Heart right ventricle (tissue), 16 donors: ENCODE measurements around the gene TLE2. TPM values are rescaled to one million over a fixed set of nuclear protein-coding genes. Genes with fewer than 3 reads are reported as not detected.

Experiments used
- ATAC-seq, 8 donors: fragments of 200-7000 bp; cut with Tn5 transposase; one replicate each; pipeline ENCODE4 v1.9.1; 2020; ENCODE audit warnings: mild to moderate bottlenecking in 8 of 8, moderate library complexity in 8 of 8, moderate number of reproducible peaks in 1 of 8
- DNase-seq, 2 donors: peaks; one replicate each; pipeline ENCODE4 v3.0.0-alpha.2; 2020
- H3K27ac ChIP-seq, 10 donors: fragments of 200-600 bp; sonication (generic) in 2 of 10; one replicate each; pipeline versions ENCODE4 v1.5.0 to v1.8.0; 2020 to 2022; ENCODE audit warnings: mild to moderate bottlenecking in 3 of 10
- H3K27me3 ChIP-seq, 7 donors: fragments of 200-600 bp; one replicate each; pipeline ENCODE4 v1.8.0; 2021 to 2022; ENCODE audit warnings: mild to moderate bottlenecking in 2 of 7
- H3K36me3 ChIP-seq, 9 donors: fragments of 200-600 bp; sonication (generic) in 1 of 9; one replicate each; pipeline versions ENCODE4 v1.5.0 to v1.8.0; 2020 to 2022; ENCODE audit warnings: mild to moderate bottlenecking in 2 of 9
- H3K4me1 ChIP-seq, 9 donors: fragments of 200-600 bp; sonication (generic) in 1 of 9; one replicate each; pipeline versions ENCODE4 v1.5.0 to v1.8.0; 2020 to 2022; ENCODE audit warnings: mild to moderate bottlenecking in 4 of 9
- H3K4me3 ChIP-seq, 10 donors: fragments of 200-600 bp; sonication (generic) in 2 of 10; one replicate each; pipeline versions ENCODE4 v1.5.0 to v1.8.0; 2020 to 2022; ENCODE audit warnings: mild to moderate bottlenecking in 7 of 10, moderate library complexity in 2 of 10
- H3K9me3 ChIP-seq, 11 donors: fragments of 200-600 bp in 10 of 11; sonication (generic) in 2 of 11; one replicate each; pipeline versions ENCODE4 v1.5.0 to v1.8.0; 2013 to 2022; ENCODE audit warnings: mild to moderate bottlenecking in 2 of 11, control low read depth in 1 of 11, moderate library complexity in 1 of 11
- CTCF ChIP-seq, 9 donors: fragments of 200-600 bp; sonication (generic) in 2 of 9; IDR thresholded peaks; one replicate each; pipeline versions ENCODE4 v1.5.0 to v1.8.0; 2021 to 2022; ENCODE audit warnings: antibody characterized with exemption in 9 of 9, mild to moderate bottlenecking in 5 of 9, moderate library complexity in 1 of 9
- WGBS, 2 donors: extraction: QIAGEN DNeasy Blood & Tissue Kit; methylation state at CpG; one replicate each; pipeline ENCODE4 v1.1.7; 2013; ENCODE audit warnings: inconsistent platforms in 1 of 2; 5-methylcytosine and 5-hydroxymethylcytosine counted together
- intact Hi-C, 10 donors: fragments of 100-400 bp; cut with DNase I; formaldehyde crosslinking; loops; one replicate each; pipeline versions ENCODE4 v1.11.1 to v1.14.2; 2022
- polyA plus RNA-seq, 2 donors: library from polyadenylated mRNA; stranded (reverse); fragments of 200-250 nt; gene quantifications; one replicate each; pipeline ENCODE4 v1.2.3, GENCODE V29; 2013
- total RNA-seq, 10 donors: library from RNA; stranded (reverse); fragmentation: NEBNext Ultra II Directional in 3 of 10; extraction: Animal tissue kit (Norgen Biotek cat#: 25700) in 3 of 10; gene quantifications; one replicate each; pipeline versions ENCODE4 v1.2.1 to v1.2.4, GENCODE V29; 2021 to 2023
- donor health status: Arrhythmogenic right ventricular cardiomyopathy.
- donor health status: ischemic (EF 13 %, LVEDD 7.1; RV severe dilation, severe dysfunction).
- donor health status: healthy with polysubstance abuse.
- donor health status: DM: no; HTN: yes; CAD: no.
- donor health status: DM: no; HTN: no; CAD: no.
- donor health status: ischemic (EF 25% LVEDD 6.9; RV normal size, moderate dysfunction).
- donor health status: ischemic (EF 25% LVEDD 5.7; RV mildly dilated, moderate dysfunction).
- donor health status: healthy.
- donor health status: DM: yes; HTN: yes; CAD: no.
- donor health status: Ischemic cardiomyopathy.
- donor health status: ischemic (EF 35%, LVEDD 5.7; RV mildly dilated, moderate dysfunction).
- donor health status: nonischemic (EF 11% LVEDD 7.7; RV severe dilation, severe dysfunction).
- donor health status: DM: yes; HTN: yes; CAD: no.
- donor health status: PGD.
- donor health status: ischemic (EF 29% LVEDD 5.4; RV normal size, mild dysfunction).
- donor health status: nonischemic (EF 23%, LVEDD 6.1; RV moderate dilation, normal function).

TLE2 gene
- total and polyA plus RNA-seq, 12 donors: 28.2 to 64.5 (median 39.9) TPM

GRCh38 chr19:3035542-3036118 is 6.5 kb upstream of the TLE2 start:
- TF ChIP-seq CTCF (IDR thresholded peaks at IDR 0.05): peak in 1 of 9 donors; percentile 9
- DNase-seq (peak; percentile 97 to 100), ATAC-seq (peak; percentile 93 to 98 (median 96))
- H3K4me1 ChIP-seq: peaks cover 12 to 26% (median 21%) of the 10 kb centered on the region in 9 donors
- intact Hi-C loops: loop anchor here in 8 of 10 donors (1.0 to 10.0 kb wide), 10 partner anchors 21 to 83 kb away; partner anchors contain the start of genes TLE6 (in 3 of the 8), GNA11 (in 1 of the 8) and TLE5 (in 1 of the 8)
- H3K27ac ChIP-seq: peak overlapping the region; percentile 83 to 97 (median 92)
- peak overlapping the region; percentile 47 to 66 (median 62) for H3K4me3 ChIP-seq
- peaks cover 0 to 3% (median 0%) of the 10 kb centered on the region in 7 donors for H3K27me3 ChIP-seq
- 0% methylated on average over 29 of the region's 29 CpGs for WGBS, 2 donors
- H3K9me3 ChIP-seq: no peaks in the 10 kb centered on the region
- H3K36me3 ChIP-seq: no peaks in the 10 kb centered on the region

GRCh38 chr19:3034656-3035541 is 5.8 kb upstream of the TLE2 start:
- Histone ChIP-seq H3K27me3 (peaks cover 0 to 10% (median 0%) of the 10 kb centered on the region in 7 donors), H3K27ac (peak overlapping the region; percentile 32 to 97 (median 91)), H3K36me3 (no peaks in the 10 kb centered on the region), H3K9me3 (no peaks in the 10 kb centered on the region), H3K4me1 (peaks cover 12 to 29% (median 22%) of the 10 kb centered on the region in 9 donors), H3K4me3 (peak overlapping the region; percentile 47 to 66 (median 62))
- DNase-seq: peak; percentile 38 to 40
- 7 to 8% methylated on average over 28 of the region's 28 CpGs for WGBS, 2 donors
- intact Hi-C loops: loop anchor here in 8 of 10 donors (1.0 to 10.0 kb wide), 9 partner anchors 27 to 83 kb away; partner anchors contain the start of genes TLE6 (in 2 of the 8), GNA11 (in 1 of the 8) and TLE5 (in 1 of the 8)
- TF ChIP-seq CTCF (IDR thresholded peaks at IDR 0.05): no peak
- peak in 3 of 8 donors; percentile 0 to 8 (median 3) for ATAC-seq

- peak overlapping the region in 2 of 10 donors; percentile 90 to 92 for H3K27ac ChIP-seq
- peaks cover 0 to 16% (median 0%) of the 10 kb centered on the region in 7 donors for H3K27me3 ChIP-seq
- no peak for TF ChIP-seq CTCF (IDR thresholded peaks at IDR 0.05)
- H3K36me3 ChIP-seq: no peaks in the 10 kb centered on the region
- H3K4me3 ChIP-seq: peak overlapping the region in 1 of 10 donors; percentile 66
- peaks cover 14 to 34% (median 26%) of the 10 kb centered on the region in 9 donors for H3K4me1 ChIP-seq
- intact Hi-C loops: loop anchor here in 5 of 10 donors (2.0 to 10.0 kb wide), 5 partner anchors 47 to 60 kb away; partner anchors contain the start of gene TLE6 (in 2 of the 5)
- no peak for ATAC-seq
- no peak for DNase-seq
- H3K9me3 ChIP-seq: no peaks in the 10 kb centered on the region
Measured at GRCh38 chr19:3034406-3034655, 5.3 kb upstream of the TLE2 start.
